HG02938 (cell line): ENCODE data around the gene INTS3.
A peak's percentile ranks its signal among the peaks of the same experiment; 100 is the strongest.

Experiments used
- ATAC-seq: cut with Tn5 transposase; IDR thresholded peaks from one replicate; pipeline ENCODE4 v1.9.1; 2021; ENCODE audit warnings: mild to moderate bottlenecking, moderate library complexity; ENCODE audit not compliant: unreplicated experiment

Gene INTS3

GRCh38 chr1:153793261-153793972 lies 65.6 kb downstream of the INTS3 start:
- no peak for ATAC-seq

- no peak for ATAC-seq
Observed at GRCh38 chr1:153793973-153794615, 66.2 kb downstream of the INTS3 start.

- ATAC-seq: no peak
Observed at GRCh38 chr1:153794624-153795329, 66.9 kb downstream of the INTS3 start.

DNA sequence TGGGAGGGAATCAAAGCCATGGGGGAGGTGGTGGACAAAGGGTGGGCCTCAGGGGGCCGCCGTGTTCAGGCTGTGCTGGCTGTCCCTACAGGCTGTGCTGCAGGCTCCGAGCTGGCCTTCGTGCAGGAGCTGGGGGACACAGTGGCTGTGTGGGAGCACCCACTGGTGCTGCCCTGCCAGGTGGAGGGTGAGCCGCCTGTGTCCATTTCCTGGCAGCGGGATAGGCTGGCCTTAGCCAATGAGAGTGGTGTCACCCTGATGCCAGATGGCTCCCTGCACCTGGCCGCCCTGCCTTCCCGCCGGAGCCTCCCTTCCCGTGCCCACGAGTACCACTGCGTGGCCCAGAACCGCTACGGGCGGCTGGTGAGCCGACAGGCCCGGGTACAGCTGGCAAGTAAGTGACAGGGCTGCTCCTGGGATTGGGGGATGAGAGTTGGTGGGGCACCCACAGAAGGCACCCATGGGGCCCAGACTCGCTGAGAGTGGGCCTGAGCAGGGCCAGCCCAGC lies 67.5 kb downstream of the INTS3 start:
- no peak for ATAC-seq

- ATAC-seq: no peak
Observed at GRCh38 chr1:153795934-153796785, 68.3 kb downstream of the INTS3 start.

DNA sequence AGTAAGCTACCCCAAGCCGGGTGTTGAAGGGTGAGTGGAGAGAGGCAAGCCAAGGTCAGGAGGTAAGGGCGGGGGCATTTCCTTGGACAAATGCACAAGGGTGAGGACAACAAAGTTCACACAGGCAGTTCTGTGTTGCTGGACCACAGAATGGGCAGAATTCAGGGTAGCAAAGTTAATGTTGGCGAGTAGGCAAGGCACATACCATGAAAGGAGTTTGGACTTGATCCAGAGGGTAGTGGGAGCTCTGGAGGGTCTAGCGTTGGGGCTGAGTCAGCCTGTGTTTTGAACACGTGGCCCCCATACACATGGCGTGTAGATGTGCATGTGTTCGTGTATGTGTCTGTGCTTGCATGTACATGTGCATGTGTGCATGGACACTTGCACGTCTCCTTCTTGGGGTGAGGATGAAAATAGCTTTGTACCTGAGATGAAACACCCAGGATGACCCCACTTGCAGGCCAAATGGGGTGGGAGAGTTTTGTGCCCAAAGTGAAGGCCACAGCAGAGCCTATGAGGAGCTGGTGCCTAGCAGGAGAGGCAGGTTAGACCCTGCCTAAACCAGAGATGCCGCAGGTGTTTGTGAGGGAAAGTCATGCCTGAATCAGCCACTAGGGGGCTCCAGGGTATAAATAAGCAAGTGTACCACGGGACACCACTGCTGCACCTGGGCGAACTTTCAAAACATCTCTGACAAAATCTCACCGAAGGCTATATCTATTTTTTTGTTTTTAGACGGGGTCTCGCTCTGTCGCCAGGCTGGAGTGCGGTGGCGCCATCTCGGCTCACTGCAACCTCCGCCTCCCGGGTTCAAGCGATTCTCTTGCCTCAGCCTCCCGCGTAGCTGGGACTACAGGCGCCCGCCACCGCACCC lies 69.2 kb downstream of the INTS3 start:
- ATAC-seq: no peak

DNA sequence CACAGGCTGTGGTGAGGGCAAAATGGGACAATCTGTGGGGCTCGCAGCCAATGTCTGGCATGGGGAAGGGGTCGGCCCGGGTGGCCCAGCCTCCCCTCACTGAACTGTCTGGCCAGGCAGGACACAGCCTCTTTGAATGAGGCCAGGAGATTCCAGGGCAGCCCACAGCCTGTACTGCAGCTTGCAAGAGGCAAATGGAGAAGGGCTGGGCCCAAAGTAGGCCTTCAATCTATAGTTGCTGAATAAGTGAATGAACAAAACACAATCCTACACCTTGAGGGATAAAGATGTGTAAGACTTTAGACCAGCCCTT lies 70.6 kb downstream of the INTS3 start:
- no peak for ATAC-seq

- ATAC-seq: no peak
Observed at GRCh38 chr1:153799016-153799415, 71.2 kb downstream of the INTS3 start.

- no peak for ATAC-seq
Observed at GRCh38 chr1:153799566-153800465, 72.0 kb downstream of the INTS3 start.

GRCh38 chr1:153800516-153800915 lies 72.7 kb downstream of the INTS3 start:
- ATAC-seq: no peak

DNA sequence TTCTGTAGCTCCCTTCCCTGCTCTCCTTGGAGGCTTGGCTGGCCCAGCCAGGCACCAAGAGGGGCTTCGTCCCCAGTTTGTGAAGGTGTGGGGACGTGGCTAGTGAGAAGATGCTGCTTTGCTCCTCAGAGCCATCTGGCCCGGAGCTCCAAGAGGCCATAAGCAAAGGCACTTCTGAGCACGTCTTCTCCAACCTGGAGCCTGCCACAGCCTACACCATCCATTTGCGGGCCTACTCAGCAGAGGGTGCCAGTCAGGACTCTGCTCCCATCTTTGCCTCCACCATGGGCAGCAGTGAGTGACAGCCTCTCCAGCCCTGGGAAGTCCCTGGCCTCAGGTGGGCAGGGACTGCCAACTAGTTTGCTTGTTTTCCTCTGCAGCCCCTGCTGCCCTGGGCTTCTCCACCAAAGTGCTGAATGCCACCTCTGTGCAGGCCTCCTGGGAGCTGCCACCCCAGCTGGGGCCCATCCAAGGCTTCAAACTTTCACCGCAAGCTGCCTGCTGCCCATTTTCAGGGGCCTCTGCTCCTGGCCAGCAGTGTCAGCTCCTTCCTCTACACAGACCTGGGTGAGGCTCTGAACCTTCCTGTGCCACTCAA lies 73.3 kb downstream of the INTS3 start:
- no peak for ATAC-seq

- no peak for ATAC-seq
Observed at GRCh38 chr1:153801786-153802697, 74.2 kb downstream of the INTS3 start.

GRCh38 chr1:153803470-153804056 lies 75.7 kb downstream of the INTS3 start:
- no peak for ATAC-seq

GRCh38 chr1:153804112-153804511 lies 76.3 kb downstream of the INTS3 start:
- ATAC-seq: no peak

DNA sequence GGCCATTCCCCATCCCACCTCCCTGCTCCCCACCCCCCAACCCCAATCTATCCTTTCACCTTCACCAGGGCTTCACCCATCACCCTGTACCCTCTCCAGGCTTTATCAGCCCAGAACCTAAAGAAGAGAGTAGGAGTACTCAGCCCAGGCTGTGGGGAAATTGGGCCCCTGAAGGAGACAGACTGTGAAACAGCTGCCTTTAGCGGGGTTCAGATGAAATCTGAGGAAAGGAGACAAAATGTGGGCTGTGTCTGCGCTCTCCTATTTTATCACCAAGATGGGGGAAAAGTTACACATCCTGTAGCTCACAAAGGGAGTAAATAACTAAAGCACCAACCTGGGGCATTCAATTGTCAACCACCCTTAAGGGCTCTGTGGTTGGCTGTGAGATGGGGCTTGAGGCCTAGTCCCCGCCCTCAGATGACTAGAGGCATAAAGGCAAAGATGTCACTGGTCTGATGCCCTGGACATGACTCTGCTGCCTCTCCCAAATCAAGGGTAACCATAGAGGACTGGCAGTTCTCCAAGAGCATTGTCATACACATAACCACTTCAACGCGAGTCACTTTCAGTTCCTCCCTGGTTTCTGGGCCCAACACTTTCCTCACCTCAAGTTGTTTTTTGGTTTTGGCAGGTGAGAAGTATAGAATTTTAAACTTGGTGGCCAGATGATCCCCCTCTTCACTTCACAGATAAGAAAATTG lies 77.3 kb downstream of the INTS3 start:
- ATAC-seq: peak; percentile 93

DNA sequence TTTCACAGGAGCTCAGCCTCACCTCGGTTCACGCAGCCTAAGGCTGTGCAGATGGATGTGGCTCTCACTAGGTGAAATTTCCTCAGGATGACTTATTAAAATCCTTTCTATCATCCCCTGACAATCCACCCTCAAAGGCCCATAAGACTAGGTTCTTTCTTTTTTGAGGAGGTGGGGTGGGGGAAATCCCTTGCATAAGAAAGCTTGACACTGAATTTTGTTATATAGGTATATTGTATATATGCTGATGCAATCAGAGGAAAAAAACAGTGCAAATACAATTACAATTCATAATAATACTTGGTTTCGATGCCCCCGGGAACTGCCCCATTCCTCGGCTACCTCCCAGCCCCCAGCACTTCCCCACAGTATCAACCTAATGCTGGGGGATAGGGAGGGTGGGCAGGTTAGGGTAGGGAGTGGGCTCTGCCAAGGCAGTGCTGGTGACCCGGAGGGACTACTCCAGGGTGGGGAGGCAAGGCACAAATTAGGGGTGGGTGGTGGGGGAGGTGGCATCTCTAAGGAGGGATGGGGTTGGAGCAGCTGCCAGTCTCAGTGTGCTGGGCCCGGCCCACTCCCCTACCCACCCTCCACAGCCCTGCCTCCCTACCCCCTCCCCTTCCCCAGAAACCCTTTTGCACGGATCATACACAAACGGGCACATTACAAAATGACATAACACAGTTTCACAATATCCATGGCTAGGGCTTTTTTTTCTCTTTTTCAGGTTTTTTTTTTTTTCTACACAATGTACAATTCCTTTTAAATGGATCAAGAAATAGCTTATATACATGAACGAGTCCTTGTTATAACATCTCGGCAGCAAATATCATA lies 78.3 kb downstream of the INTS3 start:
- ATAC-seq: no peak
